Endothelial cell of umbilical vein (primary cell): Measurements from ENCODE around the gene CEP63. TPM values are rescaled to one million over a fixed set of nuclear protein-coding genes. Genes with fewer than 3 reads are reported as not detected.

Source experiments
- BruUV-seq: library from RNA; stranded (reverse); fragments of 400-500 nt; replicated peaks from 2 replicates; lab custom pipeline; 2021; lab: Mats Ljungman, UMichigan
- CTCF ChIA-PET: fragments of 300-600, 350-600 bp; sonication (Branson Sonifier 250); formaldehyde crosslinking; loops from one replicate; lab custom pipeline; 2021; ENCODE audit warnings: antibody characterized with exemption, inconsistent platforms; lab: Charles Lee
- POLR2A ChIA-PET: fragments of 300-600, 350-600 bp; sonication (Branson Sonifier 250); formaldehyde crosslinking; loops from one replicate; lab custom pipeline; 2021; ENCODE audit warnings: antibody characterized with exemption, inconsistent platforms; lab: Charles Lee
- DNase-seq: peaks from one replicate; pipeline ENCODE4 v3.0.0-alpha.2; 2011; ENCODE audit warnings: low read depth, low spot score
- FAIRE-seq: peaks from 2 replicates; lab custom pipeline; 2011; peaks lifted over from hg19 to GRCh38; lab: Jason Lieb, UNC
- H2AFZ ChIP-seq: 2 replicates; pipeline ENCODE4 v1.6.0; 2012; ENCODE audit warnings: low read depth, low read length, control low read depth, inconsistent platforms
- H3K27ac ChIP-seq: 2 replicates; pipeline ENCODE4 v1.5.1; 2011; ENCODE audit warnings: low read depth, mild to moderate bottlenecking, control low read depth, low read length, moderate library complexity; ENCODE audit not compliant: insufficient read depth
- H3K27me3 ChIP-seq, 2 experiments: 2 replicates each; pipeline versions ENCODE4 v1.6.0 to v1.6.1; 2011; ENCODE audit warnings: low read length in 2 of 2, mixed read lengths in 1 of 2; ENCODE audit not compliant: control insufficient read depth in 2 of 2, insufficient read depth in 2 of 2
- H3K36me3 ChIP-seq, 2 experiments: 2 replicates in 1 of 2; 3 replicates in 1 of 2; pipeline ENCODE4 v1.5.1; 2011; ENCODE audit warnings: low read length in 2 of 2, mild to moderate bottlenecking in 1 of 2, moderate library complexity in 1 of 2; ENCODE audit not compliant: control insufficient read depth in 2 of 2, insufficient read depth in 2 of 2; ENCODE audit errors: extremely low read depth in 1 of 2
- H3K4me1 ChIP-seq: 3 replicates; pipeline ENCODE4 v1.5.1; 2011; ENCODE audit warnings: mild to moderate bottlenecking, low read length; ENCODE audit not compliant: control insufficient read depth, insufficient read depth; ENCODE audit errors: extremely low read depth
- H3K4me2 ChIP-seq: 2 replicates; pipeline ENCODE4 v1.6.1; 2011; ENCODE audit warnings: low read length, control low read depth, mixed read lengths; ENCODE audit not compliant: insufficient read depth
- H3K4me3 ChIP-seq, 3 experiments: fragments of 200-600 bp in 1 of 3; sonication (generic), shearing (Covaris generic) in 1 of 3; replicated peaks in 1 of 3; 2 replicates each; pipeline ENCODE4 v1.5.1; 2011 to 2016; ENCODE audit warnings: control low read depth in 3 of 3, low read length in 3 of 3, mild to moderate bottlenecking in 2 of 3, inconsistent platforms in 1 of 3, low read depth in 1 of 3, moderate library complexity in 1 of 3; ENCODE audit not compliant: insufficient read depth in 1 of 3
- H3K79me2 ChIP-seq: 2 replicates; pipeline ENCODE4 v1.6.0; 2012; ENCODE audit warnings: low read length, inconsistent platforms; ENCODE audit not compliant: control insufficient read depth, insufficient read depth
- H3K9ac ChIP-seq: replicated peaks from 2 replicates; pipeline ENCODE3; 2011; ENCODE audit warnings: low read length, control low read depth; ENCODE audit not compliant: insufficient read depth; ENCODE audit errors: extremely low read depth
- H3K9me1 ChIP-seq: replicated peaks from 3 replicates; pipeline ENCODE4 v1.6.0; 2011; ENCODE audit warnings: mild to moderate bottlenecking, low read length; ENCODE audit not compliant: control insufficient read depth, insufficient read depth; ENCODE audit errors: extremely low read depth
- H3K9me3 ChIP-seq: replicated peaks from 2 replicates; pipeline ENCODE4 v1.5.1; 2012; ENCODE audit warnings: low read length, inconsistent platforms; ENCODE audit not compliant: control insufficient read depth, insufficient read depth
- H4K20me1 ChIP-seq: replicated peaks from 2 replicates; pipeline ENCODE3; 2011; ENCODE audit warnings: mild to moderate bottlenecking, low read length; ENCODE audit not compliant: control insufficient read depth, insufficient read depth; ENCODE audit errors: extremely low read depth
- EZH2 ChIP-seq: IDR thresholded peaks from 2 replicates; pipeline ENCODE4 v1.6.1; 2012; ENCODE audit warnings: borderline replicate concordance, low read depth, mild to moderate bottlenecking, moderate library complexity, low read length, inconsistent platforms; ENCODE audit not compliant: severe bottlenecking
- FOS ChIP-seq: IDR thresholded peaks from 2 replicates; pipeline ENCODE4 v1.6.1; 2011; ENCODE audit warnings: mild to moderate bottlenecking, low read length, moderate library complexity, borderline replicate concordance; ENCODE audit not compliant: insufficient read depth
- GATA2 ChIP-seq: IDR thresholded peaks from 2 replicates; pipeline ENCODE4 v1.7.0; 2011; ENCODE audit warnings: low read depth, mild to moderate bottlenecking, moderate library complexity, mixed read lengths, low read length; ENCODE audit not compliant: insufficient read length, insufficient read depth
- JUN ChIP-seq: IDR thresholded peaks from 2 replicates; pipeline ENCODE4 v1.6.1; 2011; ENCODE audit warnings: borderline replicate concordance, low read depth; ENCODE audit not compliant: insufficient read length, insufficient read depth
- MYC ChIP-seq: IDR thresholded peaks from one replicate; pipeline ENCODE4 v1.6.1; 2011; ENCODE audit warnings: mild to moderate bottlenecking, low read depth, low read length
- POLR2A ChIP-seq: IDR thresholded peaks from 2 replicates; pipeline ENCODE4 v1.6.1; 2012; ENCODE audit warnings: low read depth, mild to moderate bottlenecking, control low read depth, low read length
- POLR2AphosphoS5 ChIP-seq: IDR thresholded peaks from 2 replicates; pipeline ENCODE4 v1.6.1; 2012; ENCODE audit warnings: low read depth, mild to moderate bottlenecking, control low read depth, low read length, moderate library complexity; ENCODE audit not compliant: insufficient read depth
- dilution Hi-C: fragments of 300-500 bp; cut with MboI; formaldehyde crosslinking; loops from one replicate; pipeline ENCODE4 v1.15.0; 2019; ENCODE audit warnings: low sequenced_read_pairs; ENCODE audit not compliant: extremely low pct_ligation_motif_present
- intact Hi-C: fragments of 100-400 bp; cut with micrococcal nuclease; formaldehyde crosslinking; loops from one replicate; pipeline ENCODE4 v1.10.0; 2022
- polyA plus RNA-seq, 4 experiments: library from polyadenylated mRNA; depleted of rRNA in 3 of 4; stranded (reverse) in 3 of 4; unstranded in 1 of 4; fragments of >200 nt; gene quantifications; 2 replicates each; pipeline versions ENCODE4 v1.2.1 to v1.2.3, GENCODE V29; 2011 to 2012; ENCODE audit warnings: missing spikeins in 1 of 4
- total RNA-seq: library from RNA; stranded (reverse); gene quantifications from 2 replicates; pipeline ENCODE4 v1.2.3, GENCODE V29; 2021
- TF ChIP-seq, protein P1 (sequence below), 2 donors: IDR thresholded peaks; 1 replicate in 1 of 2; 2 replicates in 1 of 2; pipeline ENCODE4 v1.5.1; 2011; ENCODE audit warnings: low read length in 2 of 2, mild to moderate bottlenecking in 2 of 2, moderate library complexity in 2 of 2, control low read depth in 1 of 2, inconsistent platforms in 1 of 2, low read depth in 1 of 2; ENCODE audit not compliant: insufficient read depth in 1 of 2; ENCODE audit errors: extremely low read depth in 1 of 2
- TF ChIP-seq, protein P2 (sequence below): IDR thresholded peaks from 2 replicates; pipeline ENCODE4 v1.6.1; 2011; ENCODE audit not compliant: insufficient read depth, insufficient read length

Gene CEP63
- total and polyA plus RNA-seq, 2 donors (not counting 3 experiments of a cell fraction or from before 2014, with no cell fraction given) = 5.7 to 29.4 TPM

DNA sequence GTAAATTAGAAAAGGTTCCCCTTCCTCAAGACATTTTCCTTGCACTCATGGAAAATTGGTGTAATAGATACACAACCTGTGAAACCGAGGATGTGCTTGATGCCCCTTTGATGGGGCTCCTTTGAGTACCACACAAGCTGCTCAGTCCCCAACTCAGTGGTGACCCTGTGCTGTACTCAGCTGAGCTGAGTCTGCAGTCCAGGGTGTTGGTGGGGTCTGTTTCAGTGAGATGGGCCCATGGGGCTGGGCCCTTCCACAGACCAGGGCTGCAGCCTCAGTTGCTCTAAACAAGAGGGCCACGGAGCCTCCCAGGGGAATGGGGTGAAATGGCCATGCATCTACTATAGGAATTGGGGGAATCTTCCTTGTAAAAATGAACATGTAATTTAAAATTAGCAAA lies 125.7 kb downstream of the CEP63 start:
- Histone ChIP-seq H3K4me2 (no peak overlapping the region), H4K20me1 (no peaks in the 10 kb centered on the region), H3K9ac (no peak overlapping the region), H3K79me2 (no peaks in the 10 kb centered on the region), H3K27me3 (no peaks in the 10 kb centered on the region), H2AFZ (no peak overlapping the region), H3K4me1 (no peaks in the 10 kb centered on the region), H3K9me3 (no peaks in the 10 kb centered on the region), H3K4me3 (no peak overlapping the region), H3K9me1 (no peaks in the 10 kb centered on the region), H3K36me3 (no peaks in the 10 kb centered on the region), H3K27ac (no peak overlapping the region)
- ChIA-PET POLR2A (no interaction called here), CTCF (interaction anchor here (6.6 kb wide), 1 partner anchor 9 kb away, joined by 42 read pairs; no protein-coding TSS in a partner anchor)
- intact Hi-C loops (no loop called here), dilution Hi-C loops (no loop called here)
- FAIRE-seq (no peak), DNase-seq (no peak)
- BruUV-seq = no TSS peak
- TF ChIP-seq EZH2 (no peak), POLR2A (no peak), POLR2AphosphoS5 (no peak), JUN (no peak), GATA2 (no peak), FOS (no peak), MYC (no peak)
- TF ChIP-seq, protein P1, sequence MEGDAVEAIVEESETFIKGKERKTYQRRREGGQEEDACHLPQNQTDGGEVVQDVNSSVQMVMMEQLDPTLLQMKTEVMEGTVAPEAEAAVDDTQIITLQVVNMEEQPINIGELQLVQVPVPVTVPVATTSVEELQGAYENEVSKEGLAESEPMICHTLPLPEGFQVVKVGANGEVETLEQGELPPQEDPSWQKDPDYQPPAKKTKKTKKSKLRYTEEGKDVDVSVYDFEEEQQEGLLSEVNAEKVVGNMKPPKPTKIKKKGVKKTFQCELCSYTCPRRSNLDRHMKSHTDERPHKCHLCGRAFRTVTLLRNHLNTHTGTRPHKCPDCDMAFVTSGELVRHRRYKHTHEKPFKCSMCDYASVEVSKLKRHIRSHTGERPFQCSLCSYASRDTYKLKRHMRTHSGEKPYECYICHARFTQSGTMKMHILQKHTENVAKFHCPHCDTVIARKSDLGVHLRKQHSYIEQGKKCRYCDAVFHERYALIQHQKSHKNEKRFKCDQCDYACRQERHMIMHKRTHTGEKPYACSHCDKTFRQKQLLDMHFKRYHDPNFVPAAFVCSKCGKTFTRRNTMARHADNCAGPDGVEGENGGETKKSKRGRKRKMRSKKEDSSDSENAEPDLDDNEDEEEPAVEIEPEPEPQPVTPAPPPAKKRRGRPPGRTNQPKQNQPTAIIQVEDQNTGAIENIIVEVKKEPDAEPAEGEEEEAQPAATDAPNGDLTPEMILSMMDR (IDR thresholded peaks at IDR 0.05; ENCODE audit: extremely low read depth in 1 of 2, insufficient read depth in 1 of 2, low read depth in 1 of 2, low read length in 2 of 2) = no peak
- TF ChIP-seq, protein P2, sequence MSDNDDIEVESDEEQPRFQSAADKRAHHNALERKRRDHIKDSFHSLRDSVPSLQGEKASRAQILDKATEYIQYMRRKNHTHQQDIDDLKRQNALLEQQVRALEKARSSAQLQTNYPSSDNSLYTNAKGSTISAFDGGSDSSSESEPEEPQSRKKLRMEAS = no peak
